IPS DF 6.9 (cell line): ENCODE measurements around the gene ELOVL7.

Source experiments
- DNase-seq: peaks from one replicate; pipeline ENCODE4 v3.0.0-alpha.2; 2013; ENCODE audit warnings: low read depth, low spot score
- H3K27ac ChIP-seq: one replicate; pipeline ENCODE4 v1.5.1; 2013; ENCODE audit warnings: low read length, control low read depth
- H3K27me3 ChIP-seq: 2 replicates; pipeline ENCODE4 v1.6.1; 2013; ENCODE audit warnings: mild to moderate bottlenecking, low read length; ENCODE audit not compliant: control insufficient read depth, insufficient read depth
- H3K36me3 ChIP-seq: 2 replicates; pipeline ENCODE4 v1.6.1; 2013; ENCODE audit warnings: low read length; ENCODE audit not compliant: control insufficient read depth, insufficient read depth
- H3K4me1 ChIP-seq: 2 replicates; pipeline ENCODE4 v1.6.1; 2013; ENCODE audit warnings: low read length; ENCODE audit not compliant: control insufficient read depth, insufficient read depth
- H3K4me3 ChIP-seq: 2 replicates; pipeline ENCODE4 v1.5.1; 2013; ENCODE audit warnings: mild to moderate bottlenecking, low read length
- H3K9me3 ChIP-seq: 2 replicates; pipeline ENCODE4 v1.6.1; 2013; ENCODE audit warnings: low read length, inconsistent platforms; ENCODE audit not compliant: control insufficient read depth, insufficient read depth
- WGBS: extraction: QIAGEN DNeasy Blood & Tissue Kit; methylation state at CpG from one replicate; pipeline ENCODE4 v1.1.7; 2013; ENCODE audit warnings: mixed read lengths, missing lambda C conversion rate; ENCODE audit not compliant: insufficient read length, insufficient coverage; 5-methylcytosine and 5-hydroxymethylcytosine counted together

The ELOVL7 gene

DNA sequence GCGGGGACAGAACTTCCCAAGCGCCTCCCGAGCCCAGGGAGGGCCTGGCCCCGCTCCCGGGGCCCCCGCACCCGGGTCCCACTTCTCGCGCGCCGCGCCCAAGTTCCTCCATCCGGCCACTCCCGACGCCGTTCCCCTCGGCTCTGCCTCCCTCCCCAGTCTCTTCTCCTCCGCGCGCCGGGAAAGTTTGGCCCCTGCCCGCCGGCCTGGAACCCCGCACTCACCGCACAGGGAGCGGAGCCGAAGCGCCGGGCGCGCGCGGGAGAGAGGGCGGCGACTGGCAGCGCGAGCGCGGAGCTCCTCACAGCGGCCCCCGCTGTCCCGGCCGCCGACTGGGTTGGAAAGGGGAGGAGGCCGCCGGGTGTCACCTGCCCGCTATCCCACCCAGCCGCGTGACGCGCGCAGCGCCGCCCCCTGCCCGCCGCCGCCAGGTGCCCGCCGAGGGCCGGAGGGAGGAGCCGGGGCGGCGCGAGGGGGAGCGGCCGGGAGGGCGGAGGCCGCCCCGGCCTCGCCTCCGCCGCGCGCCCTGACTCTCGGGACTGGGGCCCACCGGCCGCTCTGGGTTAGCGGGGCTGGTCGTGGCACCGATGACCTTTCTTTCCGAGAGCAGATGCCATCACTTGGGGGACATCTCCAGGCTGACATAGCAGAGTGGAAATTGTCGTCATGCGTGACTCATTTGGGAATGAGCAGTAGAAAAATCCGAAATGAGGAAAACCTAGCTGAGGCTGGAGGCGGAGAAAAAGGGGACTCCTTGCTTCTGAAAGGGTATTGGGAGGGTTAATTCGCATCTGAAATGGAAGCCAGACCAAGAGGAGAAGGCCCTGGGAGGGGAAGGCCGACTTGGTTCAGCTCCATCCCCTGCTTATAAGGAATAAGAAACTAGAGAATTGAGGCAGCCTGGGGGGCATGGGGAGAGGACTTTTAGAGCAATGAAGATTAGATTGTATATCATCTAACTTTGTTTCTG is at the start of gene ELOVL7:
ELOVL7 (minus strand) TSS at position 334 of the 970 bp plus-strand sequence. CDS start 56,872 bp downstream, outside the sequence.
- Histone ChIP-seq H3K4me1 (no peaks in the 10 kb centered on the region; the same call in 1 of the 2 replicates), H3K27ac (no peak within 1 kb of the TSS), H3K27me3 (peaks cover 10% of the 10 kb centered on the region; the same call in 1 of the 2 replicates), H3K9me3 (no peaks in the 10 kb centered on the region), H3K36me3 (no peaks in the 10 kb centered on the region), H3K4me3 (peak within 1 kb of the TSS; percentile 86)
- WGBS, result no CpG with 5 or more reads among the region's 87 CpGs
- no peak for DNase-seq

DNA sequence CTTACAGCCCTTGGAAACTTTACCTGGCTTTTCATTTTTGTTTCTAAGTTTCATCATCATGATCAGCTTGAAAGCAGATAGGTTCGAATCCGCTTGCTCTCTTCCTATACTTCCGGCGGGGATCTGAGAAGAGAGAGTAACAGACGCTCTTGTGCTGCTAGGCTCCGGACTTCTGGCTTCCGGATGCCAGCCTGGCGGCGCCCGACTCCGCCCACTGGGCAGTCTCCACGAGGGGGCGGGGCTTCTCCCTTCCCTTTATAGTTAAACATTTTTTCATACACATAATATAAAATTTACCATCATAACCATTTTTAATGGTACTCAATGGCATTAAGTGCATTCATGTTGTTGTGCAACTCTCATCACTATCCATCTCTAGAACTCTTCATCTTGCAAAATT is 49.5 kb upstream of the ELOVL7 start:
- Histone ChIP-seq H3K4me3 (no peak overlapping the region), H3K4me1 (no peaks in the 10 kb centered on the region), H3K9me3 (no peaks in the 10 kb centered on the region), H3K36me3 (no peaks in the 10 kb centered on the region), H3K27ac (no peak overlapping the region), H3K27me3 (no peaks in the 10 kb centered on the region)
- DNase-seq, result no peak
- no CpG with 5 or more reads among the region's 13 CpGs for WGBS

DNA sequence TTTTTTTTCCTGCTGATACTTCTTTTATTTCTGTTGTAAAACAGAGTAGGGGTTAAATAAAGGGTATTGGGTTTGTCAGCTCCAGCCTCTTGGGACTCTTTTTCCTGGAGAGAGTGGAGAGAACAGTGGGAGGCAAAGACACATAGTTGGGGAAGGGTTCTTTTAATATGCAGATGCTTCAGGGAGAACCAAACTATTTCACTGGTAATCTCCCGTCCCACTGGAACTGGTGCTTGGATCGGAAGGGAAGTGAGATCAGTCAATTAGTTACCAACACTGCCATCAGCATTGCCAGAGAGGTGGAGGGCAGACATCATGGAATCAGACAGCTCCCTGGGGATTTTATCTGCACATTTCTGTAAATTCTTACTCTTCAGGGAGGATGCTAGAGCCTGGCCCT is 47.6 kb upstream of the ELOVL7 start:
- no CpG with 5 or more reads among the region's 2 CpGs for WGBS
- no peaks in the 10 kb centered on the region for H3K27me3 ChIP-seq
- DNase-seq, result peak; percentile 20

DNA sequence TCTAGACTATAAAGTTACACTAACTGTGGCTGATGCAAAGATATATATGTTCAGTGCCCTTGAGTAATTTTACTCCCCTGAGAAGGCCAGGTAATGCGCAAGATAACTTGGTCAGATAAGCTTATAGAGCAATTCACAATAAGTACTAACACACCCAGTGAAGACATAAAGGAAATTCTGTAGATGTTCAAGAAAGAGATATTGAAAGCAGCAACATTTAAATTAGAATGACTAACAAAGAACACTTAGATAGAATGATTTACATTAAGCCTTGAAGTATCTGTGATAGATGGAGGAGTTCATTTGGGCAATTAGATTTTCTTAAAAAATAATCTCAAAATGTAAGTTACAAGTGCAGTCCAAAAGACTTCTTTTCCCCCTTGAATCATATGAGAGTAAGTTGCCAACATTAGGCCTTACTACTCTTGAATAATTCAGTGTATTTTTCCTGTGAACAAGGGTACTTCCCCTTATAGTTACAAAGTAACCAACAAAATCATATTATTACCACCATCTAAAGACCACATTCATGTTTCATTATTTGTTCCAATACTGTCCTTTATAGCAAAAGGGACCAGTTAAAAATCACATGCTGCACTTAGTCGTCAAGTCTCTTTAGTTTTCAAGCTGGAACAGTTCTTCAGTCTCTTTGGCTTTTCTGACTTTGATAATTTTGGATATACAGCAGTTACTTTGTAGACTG is 44.4 kb upstream of the ELOVL7 start:
- H3K36me3 ChIP-seq, result no peaks in the 10 kb centered on the region; the same call in 1 of the 2 replicates
- no peaks in the 10 kb centered on the region for H3K9me3 ChIP-seq
- no peak overlapping the region for H3K27ac ChIP-seq
- DNase-seq, result no peak
- H3K27me3 ChIP-seq, result no peaks in the 10 kb centered on the region
- no peaks in the 10 kb centered on the region for H3K4me1 ChIP-seq
- no peak overlapping the region for H3K4me3 ChIP-seq
- no CpG with 5 or more reads among the region's 2 CpGs for WGBS

More for the DNA sequence above, 47.6 kb upstream of the ELOVL7 start:
- Histone ChIP-seq H3K9me3 (no peaks in the 10 kb centered on the region), H3K4me3 (no peak overlapping the region), H3K4me1 (no peaks in the 10 kb centered on the region), H3K27ac (no peak overlapping the region), H3K36me3 (no peaks in the 10 kb centered on the region)

DNA sequence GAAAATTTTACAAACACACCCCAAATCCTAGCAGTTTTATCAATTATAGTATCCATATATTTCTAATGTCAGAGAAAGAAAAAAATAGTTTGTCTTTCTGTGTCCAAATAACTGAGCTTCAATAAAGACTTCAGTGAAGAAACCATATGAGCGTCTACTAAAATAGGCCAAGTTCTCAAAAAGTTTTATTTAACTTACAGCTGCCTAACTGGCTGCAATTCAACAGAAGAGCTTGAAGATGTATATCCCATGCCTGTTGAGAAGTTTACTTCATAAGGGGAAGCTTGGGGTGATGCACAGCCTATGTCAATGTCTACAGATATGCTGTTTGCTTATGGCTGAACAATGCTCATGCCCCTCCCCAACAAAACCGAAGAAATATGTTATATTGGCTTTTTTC is 43.7 kb upstream of the ELOVL7 start:
- WGBS, result no CpG with 5 or more reads among the region's 2 CpGs
- no peaks in the 10 kb centered on the region; the same call in 1 of the 2 replicates for H3K36me3 ChIP-seq
- no peak overlapping the region for H3K4me3 ChIP-seq
- no peaks in the 10 kb centered on the region for H3K4me1 ChIP-seq
- no peak overlapping the region for H3K27ac ChIP-seq
- no peak for DNase-seq
- H3K27me3 ChIP-seq, result no peaks in the 10 kb centered on the region
- no peaks in the 10 kb centered on the region for H3K9me3 ChIP-seq

DNA sequence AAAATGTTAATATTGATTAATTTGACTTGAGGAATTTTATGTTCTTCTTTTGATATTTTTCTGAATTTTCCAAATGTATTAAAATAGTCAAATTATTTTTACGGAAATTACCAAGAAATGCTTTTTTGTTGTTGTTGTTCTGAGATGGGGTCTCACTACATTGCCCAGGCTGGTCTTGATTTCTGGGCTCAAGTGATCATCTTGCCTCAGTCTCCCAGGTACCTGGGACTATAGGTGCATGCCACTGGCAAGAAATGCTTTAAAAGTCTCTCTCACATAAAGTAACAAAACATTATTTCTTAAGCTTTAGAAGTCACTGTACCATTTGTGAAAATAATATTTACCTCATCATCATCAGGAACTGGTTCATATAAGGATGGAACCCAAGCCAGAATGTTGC is 43.0 kb upstream of the ELOVL7 start:
- DNase-seq, result no peak
- no peaks in the 10 kb centered on the region; the same call in 1 of the 2 replicates for H3K9me3 ChIP-seq
- H3K4me3 ChIP-seq, result no peak overlapping the region
- no peaks in the 10 kb centered on the region for H3K27me3 ChIP-seq
- WGBS, result no CpG with 5 or more reads among the region's 1 CpG
- H3K36me3 ChIP-seq, result no peaks in the 10 kb centered on the region; the same call in 1 of the 2 replicates
- no peak overlapping the region for H3K27ac ChIP-seq
- H3K4me1 ChIP-seq, result no peaks in the 10 kb centered on the region

DNA sequence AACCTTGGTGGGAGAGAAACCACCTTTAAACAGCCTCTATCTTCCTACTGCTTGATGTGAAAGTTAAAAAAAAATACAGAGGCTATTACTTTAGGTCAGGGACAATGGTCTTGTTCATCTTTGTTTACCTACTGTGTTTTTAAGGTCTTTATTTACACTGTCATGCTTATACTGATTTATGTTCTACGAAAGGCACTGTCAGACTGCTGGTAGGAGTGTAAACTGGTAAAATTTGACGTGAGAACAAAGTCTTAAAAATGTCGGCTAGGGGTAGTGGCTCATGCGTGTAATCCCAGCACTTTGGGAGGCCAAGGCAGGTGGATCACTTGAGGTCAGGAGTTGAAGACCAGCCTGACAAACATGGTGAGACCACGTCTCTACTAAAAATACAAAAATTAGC is 42.1 kb upstream of the ELOVL7 start:
- no peaks in the 10 kb centered on the region for H3K4me1 ChIP-seq
- H3K9me3 ChIP-seq, result no peaks in the 10 kb centered on the region; the same call in 1 of the 2 replicates
- DNase-seq, result no peak
- no peak overlapping the region for H3K4me3 ChIP-seq
- no peaks in the 10 kb centered on the region for H3K27me3 ChIP-seq
- H3K27ac ChIP-seq, result no peak overlapping the region
- no peaks in the 10 kb centered on the region; the same call in 1 of the 2 replicates for H3K36me3 ChIP-seq
- WGBS, result no CpG with 5 or more reads among the region's 5 CpGs

DNA sequence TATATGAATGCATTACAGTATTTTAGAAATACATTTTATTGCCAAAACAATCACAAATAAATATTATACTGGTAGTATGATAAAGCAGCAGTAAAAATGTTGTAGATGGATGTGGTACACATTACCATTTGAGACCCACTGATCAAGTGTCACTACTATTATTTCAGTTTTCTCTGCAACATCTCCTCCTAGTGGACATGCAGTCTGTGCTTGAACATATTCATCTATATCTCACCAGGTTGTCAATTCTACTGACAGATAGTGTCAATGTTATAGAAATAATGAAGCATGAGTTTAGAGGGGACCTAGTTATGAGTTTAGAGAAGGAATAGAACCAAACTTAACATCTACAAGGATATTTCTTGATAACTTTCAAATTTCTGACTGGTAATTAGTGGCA is 39.2 kb upstream of the ELOVL7 start:
- H3K4me3 ChIP-seq, result no peak overlapping the region
- H3K4me1 ChIP-seq, result no peaks in the 10 kb centered on the region
- DNase-seq, result no peak
- H3K9me3 ChIP-seq, result no peaks in the 10 kb centered on the region; the same call in 1 of the 2 replicates
- H3K27ac ChIP-seq, result no peak overlapping the region
- no peaks in the 10 kb centered on the region; the same call in 1 of the 2 replicates for H3K36me3 ChIP-seq
- no peaks in the 10 kb centered on the region for H3K27me3 ChIP-seq

DNA sequence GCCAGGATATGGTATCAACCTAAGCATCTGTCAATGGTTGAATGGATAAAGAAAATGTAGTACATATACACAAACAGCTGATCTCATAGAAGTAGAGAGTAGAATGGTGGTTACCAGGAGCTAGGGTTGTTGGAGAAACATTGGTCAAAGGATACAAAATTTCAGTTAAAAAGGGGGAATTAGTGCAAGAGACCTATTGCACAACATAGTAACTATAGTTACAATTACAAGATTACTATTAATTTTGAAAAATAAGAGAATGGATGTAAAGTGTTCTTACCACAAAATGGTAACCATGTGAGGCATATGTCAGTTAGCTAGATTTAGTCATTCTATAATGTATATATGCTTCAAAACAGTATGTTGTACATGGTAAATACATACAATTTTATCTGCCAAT is 28.8 kb upstream of the ELOVL7 start:
- Histone ChIP-seq H3K4me1 (no peaks in the 10 kb centered on the region), H3K9me3 (no peaks in the 10 kb centered on the region), H3K36me3 (no peaks in the 10 kb centered on the region), H3K27me3 (no peaks in the 10 kb centered on the region), H3K4me3 (no peak overlapping the region), H3K27ac (no peak overlapping the region)
- DNase-seq, result no peak

DNA sequence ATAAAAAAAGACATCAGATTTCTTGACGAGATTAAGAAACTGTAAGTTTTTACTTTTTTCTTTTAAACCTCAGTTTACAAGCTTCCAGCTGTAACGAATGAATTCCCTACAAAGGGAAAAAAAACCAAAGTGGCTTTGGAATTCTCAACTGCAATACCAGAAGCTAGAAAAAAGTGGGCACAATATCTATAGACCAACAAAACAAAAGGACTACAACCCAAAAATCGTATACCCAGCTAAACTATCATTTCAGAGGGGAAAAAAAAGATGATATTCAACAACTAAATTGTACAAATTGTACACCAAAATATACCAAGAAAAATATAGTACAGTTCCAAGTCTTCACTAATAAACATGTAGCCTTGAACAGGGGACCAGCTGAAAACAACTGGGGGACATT is 26.8 kb upstream of the ELOVL7 start:
- H3K27me3 ChIP-seq, result no peaks in the 10 kb centered on the region
- WGBS, result no CpG with 5 or more reads among the region's 3 CpGs

More for the DNA sequence above, 26.8 kb upstream of the ELOVL7 start:
- no peaks in the 10 kb centered on the region for H3K9me3 ChIP-seq
- no peaks in the 10 kb centered on the region for H3K36me3 ChIP-seq
- H3K4me3 ChIP-seq, result no peak overlapping the region
- DNase-seq, result no peak
- H3K27ac ChIP-seq, result no peak overlapping the region
- no peaks in the 10 kb centered on the region for H3K4me1 ChIP-seq
